ENCODE data around the gene RNF151. TPM values are rescaled to one million over a fixed set of nuclear protein-coding genes. Genes with fewer than 3 reads are reported as not detected.
"Not testable (repeated sequence)": the region's sequence is repeated elsewhere in the genome, so short reads cannot be mapped to it uniquely, and the experiment has no call there.

The RNF151 gene
- total RNA-seq, 1 donor from 2014 or later, result not detected

DNA sequence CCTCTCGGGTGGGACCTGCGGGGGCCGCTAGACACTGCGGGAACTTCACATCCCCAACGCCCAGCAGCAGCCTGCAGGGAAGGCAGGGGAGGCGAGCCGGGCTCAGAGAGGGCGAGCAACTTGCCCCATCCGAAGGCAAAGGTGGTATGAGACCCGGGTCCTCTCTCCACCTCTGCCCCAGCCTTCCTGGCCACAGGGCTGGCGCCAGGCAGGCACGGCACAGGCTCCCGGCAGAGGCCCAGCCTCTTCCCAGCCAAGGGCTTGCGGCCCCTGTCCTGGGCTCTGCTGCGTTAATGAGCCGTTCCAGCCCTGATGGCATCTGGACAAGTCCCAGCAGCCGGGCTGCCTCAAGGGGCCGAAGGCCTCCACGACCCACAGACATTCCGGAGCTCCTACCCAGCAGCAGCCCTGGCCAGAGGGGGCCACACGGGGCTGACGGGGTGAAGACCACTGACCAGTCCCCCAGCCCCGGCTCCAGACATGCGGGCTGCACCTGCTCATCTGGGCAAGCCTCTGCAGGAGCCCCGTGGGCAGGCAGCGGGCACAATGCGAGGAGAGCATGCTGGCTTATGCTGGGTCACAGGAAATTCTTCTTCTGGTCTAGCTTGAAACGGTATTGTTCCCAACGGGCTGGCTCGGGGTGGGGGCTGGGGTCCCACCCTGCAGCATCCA is 47.2 kb upstream of the RNF151 start:
- no peak overlapping the region for H3K4me3 Mint-ChIP-seq (ENCODE audit: unreplicated experiment)
- no peak for TF ChIP-seq CTCF (IDR thresholded peaks at IDR 0.05; ENCODE audit: partially characterized antibody, unreplicated experiment)
- peaks cover 16% of the 10 kb centered on the region for H3K27me3 Mint-ChIP-seq (ENCODE audit: unreplicated experiment)
- H3K36me3 Mint-ChIP-seq (ENCODE audit: unreplicated experiment), result no peaks in the 10 kb centered on the region
- DNase-seq, result peak; percentile 63
- peaks cover 11% of the 10 kb centered on the region for H3K9me3 Mint-ChIP-seq (ENCODE audit: unreplicated experiment)
- H3K27ac Mint-ChIP-seq (ENCODE audit: unreplicated experiment), result no peak overlapping the region
- H3K4me1 Mint-ChIP-seq (ENCODE audit: low read depth, unreplicated experiment), result peaks cover 21% of the 10 kb centered on the region

- H3K4me3 Mint-ChIP-seq (ENCODE audit: unreplicated experiment), result peak overlapping the region; percentile 63
- H3K9me3 Mint-ChIP-seq (ENCODE audit: unreplicated experiment), result peaks cover 11% of the 10 kb centered on the region
- H3K27me3 Mint-ChIP-seq (ENCODE audit: unreplicated experiment), result peaks cover 15% of the 10 kb centered on the region
- H3K27ac Mint-ChIP-seq (ENCODE audit: unreplicated experiment); DNase-seq; H3K36me3 Mint-ChIP-seq (ENCODE audit: unreplicated experiment): not testable (repeated sequence)
- H3K4me1 Mint-ChIP-seq (ENCODE audit: low read depth, unreplicated experiment), result peaks cover 19% of the 10 kb centered on the region
These were observed 46.5 kb upstream of the RNF151 start for GRCh38 chr16:1920122-1920521.

- peak; percentile 77 for DNase-seq
- Mint-ChIP-seq H3K4me1 (ENCODE audit: low read depth, unreplicated experiment) (peaks cover 23% of the 10 kb centered on the region), H3K27ac (ENCODE audit: unreplicated experiment) (peak overlapping the region; percentile 23), H3K36me3 (ENCODE audit: unreplicated experiment) (no peaks in the 10 kb centered on the region), H3K27me3 (ENCODE audit: unreplicated experiment) (peaks cover 9% of the 10 kb centered on the region), H3K9me3 (ENCODE audit: unreplicated experiment) (peaks cover 13% of the 10 kb centered on the region), H3K4me3 (ENCODE audit: unreplicated experiment) (peak overlapping the region; percentile 63)
- TF ChIP-seq CTCF (IDR thresholded peaks at IDR 0.05; ENCODE audit: partially characterized antibody, unreplicated experiment), result no peak
These were observed 45.9 kb upstream of the RNF151 start for GRCh38 chr16:1920727-1921171.

GRCh38 chr16:1922357-1922756 is 44.3 kb upstream of the RNF151 start:
- Mint-ChIP-seq H3K4me3 (ENCODE audit: unreplicated experiment) (no peak overlapping the region), H3K9me3 (ENCODE audit: unreplicated experiment) (peaks cover 12% of the 10 kb centered on the region), H3K36me3 (ENCODE audit: unreplicated experiment) (no peaks in the 10 kb centered on the region), H3K27me3 (ENCODE audit: unreplicated experiment) (peaks cover 8% of the 10 kb centered on the region), H3K27ac (ENCODE audit: unreplicated experiment) (peak overlapping the region; percentile 40), H3K4me1 (ENCODE audit: low read depth, unreplicated experiment) (peaks cover 18% of the 10 kb centered on the region)
- no peak for TF ChIP-seq CTCF (IDR thresholded peaks at IDR 0.05; ENCODE audit: partially characterized antibody, unreplicated experiment)
- no peak for DNase-seq

- peak; percentile 77 for DNase-seq
- peaks cover 8% of the 10 kb centered on the region for H3K27me3 Mint-ChIP-seq (ENCODE audit: unreplicated experiment)
- peak overlapping the region; percentile 60 for H3K27ac Mint-ChIP-seq (ENCODE audit: unreplicated experiment)
- H3K4me1 Mint-ChIP-seq (ENCODE audit: low read depth, unreplicated experiment), result peaks cover 18% of the 10 kb centered on the region
- H3K4me3 Mint-ChIP-seq (ENCODE audit: unreplicated experiment), result no peak overlapping the region
- H3K9me3 Mint-ChIP-seq (ENCODE audit: unreplicated experiment), result peaks cover 12% of the 10 kb centered on the region
- TF ChIP-seq CTCF (IDR thresholded peaks at IDR 0.05; ENCODE audit: partially characterized antibody, unreplicated experiment), result peak; percentile 67
- H3K36me3 Mint-ChIP-seq (ENCODE audit: unreplicated experiment), result no peaks in the 10 kb centered on the region
These were observed 43.2 kb upstream of the RNF151 start for GRCh38 chr16:1923299-1924034.
